ENCODE measurements around the gene TAF4.

DNA sequence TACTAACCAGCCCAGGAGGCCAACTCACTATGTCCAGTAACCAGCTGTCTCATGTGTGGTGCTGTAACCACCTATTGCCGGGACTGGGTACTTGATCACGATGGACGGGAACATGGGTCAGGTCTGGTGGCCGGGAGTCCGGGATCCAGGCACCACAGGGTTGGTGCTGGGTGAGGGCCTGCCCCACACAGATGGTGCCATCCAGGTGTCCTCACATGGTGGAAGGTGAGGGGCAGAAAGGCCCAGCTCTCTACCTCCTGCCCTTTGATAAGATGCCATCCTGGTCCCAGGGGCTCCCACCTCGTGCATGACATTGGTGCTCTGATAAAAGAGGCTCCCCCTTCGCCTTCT lies 116.3 kb downstream of the TAF4 start:
- TF ChIP-seq, protein P1, sequence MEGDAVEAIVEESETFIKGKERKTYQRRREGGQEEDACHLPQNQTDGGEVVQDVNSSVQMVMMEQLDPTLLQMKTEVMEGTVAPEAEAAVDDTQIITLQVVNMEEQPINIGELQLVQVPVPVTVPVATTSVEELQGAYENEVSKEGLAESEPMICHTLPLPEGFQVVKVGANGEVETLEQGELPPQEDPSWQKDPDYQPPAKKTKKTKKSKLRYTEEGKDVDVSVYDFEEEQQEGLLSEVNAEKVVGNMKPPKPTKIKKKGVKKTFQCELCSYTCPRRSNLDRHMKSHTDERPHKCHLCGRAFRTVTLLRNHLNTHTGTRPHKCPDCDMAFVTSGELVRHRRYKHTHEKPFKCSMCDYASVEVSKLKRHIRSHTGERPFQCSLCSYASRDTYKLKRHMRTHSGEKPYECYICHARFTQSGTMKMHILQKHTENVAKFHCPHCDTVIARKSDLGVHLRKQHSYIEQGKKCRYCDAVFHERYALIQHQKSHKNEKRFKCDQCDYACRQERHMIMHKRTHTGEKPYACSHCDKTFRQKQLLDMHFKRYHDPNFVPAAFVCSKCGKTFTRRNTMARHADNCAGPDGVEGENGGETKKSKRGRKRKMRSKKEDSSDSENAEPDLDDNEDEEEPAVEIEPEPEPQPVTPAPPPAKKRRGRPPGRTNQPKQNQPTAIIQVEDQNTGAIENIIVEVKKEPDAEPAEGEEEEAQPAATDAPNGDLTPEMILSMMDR (IDR thresholded peaks at IDR 0.05): no peak
- no peak for TF ChIP-seq POLR2A (IDR thresholded peaks at IDR 0.05)
